Panc1 (cell line): ENCODE data around the gene ABCC12. TPM values are rescaled to one million over a fixed set of nuclear protein-coding genes. Genes with fewer than 3 reads are reported as not detected.

Experiments used
- ATAC-seq: fragments of 200-7000 bp; cut with Tn5 transposase; 2 replicates; pipeline ENCODE4 v1.9.1; 2020; ENCODE audit warnings: mild to moderate bottlenecking, moderate library complexity
- BruUV-seq: library from RNA; stranded (reverse); fragments of 400-500 nt; replicated peaks from 2 replicates; lab custom pipeline; 2021; lab: Mats Ljungman, UMichigan
- CTCF ChIA-PET: fragments of 300-600 bp; sonication (Branson Sonifier 250); formaldehyde crosslinking; loops from one replicate; lab custom pipeline; 2022; ENCODE audit warnings: antibody characterized with exemption; lab: Charles Lee
- POLR2A ChIA-PET: fragments of 300-600 bp; sonication (Branson Sonifier 250); formaldehyde crosslinking; loops from one replicate; lab custom pipeline; 2022; ENCODE audit warnings: antibody characterized with exemption; lab: Charles Lee
- DNase-seq: peaks from one replicate; pipeline ENCODE4 v3.0.0-alpha.2; 2010; ENCODE audit warnings: low read depth, low spot score
- H3K27ac ChIP-seq: 2 replicates; pipeline ENCODE4 v1.5.1; 2011; ENCODE audit warnings: mild to moderate bottlenecking, low read length, inconsistent platforms
- H3K27me3 ChIP-seq: fragments of 200-500 bp; sonication (Bioruptor generic); 2 replicates; pipeline ENCODE4 v1.6.0; 2014; ENCODE audit warnings: low read length, inconsistent platforms; ENCODE audit not compliant: control insufficient read depth, insufficient read depth
- H3K36me3 ChIP-seq: fragments of 200-500 bp; sonication (Bioruptor generic); 2 replicates; pipeline ENCODE4 v1.5.1; 2014; ENCODE audit warnings: inconsistent platforms, mild to moderate bottlenecking, low read length, moderate library complexity; ENCODE audit not compliant: control insufficient read depth, insufficient read depth
- H3K4me1 ChIP-seq: 2 replicates; pipeline ENCODE4 v1.5.1; 2011; ENCODE audit warnings: inconsistent platforms, mild to moderate bottlenecking, low read length, moderate library complexity; ENCODE audit not compliant: control insufficient read depth, insufficient read depth
- H3K4me3 ChIP-seq, 2 experiments: 2 replicates each; pipeline ENCODE4 v1.5.1; 2011 to 2012; ENCODE audit warnings: low read depth in 2 of 2, low read length in 2 of 2, mild to moderate bottlenecking in 2 of 2, inconsistent platforms in 1 of 2, moderate library complexity in 1 of 2
- H3K9me3 ChIP-seq: fragments of 200-500 bp; sonication (Bioruptor generic); 2 replicates; pipeline ENCODE4 v1.5.1; 2014; ENCODE audit warnings: low read depth, mild to moderate bottlenecking, inconsistent platforms, low read length, moderate library complexity; ENCODE audit not compliant: control insufficient read depth, insufficient read depth
- CTCF ChIP-seq: fragments of 450-650 bp; IDR thresholded peaks from 2 replicates; pipeline ENCODE4 v1.5.1; 2017; ENCODE audit warnings: mild to moderate bottlenecking
- POLR2AphosphoS5 ChIP-seq: IDR thresholded peaks from 2 replicates; pipeline ENCODE4 v1.6.1; 2012; ENCODE audit warnings: mild to moderate bottlenecking, low read depth, low read length, moderate library complexity
- REST ChIP-seq, 2 experiments: IDR thresholded peaks; 2 replicates each; pipeline ENCODE4 v1.6.1; 2011 to 2012; ENCODE audit warnings: low read depth in 2 of 2, control low read depth in 1 of 2, low read length in 1 of 2, mild to moderate bottlenecking in 1 of 2, moderate library complexity in 1 of 2; ENCODE audit not compliant: insufficient read depth in 1 of 2
- SIN3A ChIP-seq: IDR thresholded peaks from 2 replicates; pipeline ENCODE4 v1.6.1; 2012; ENCODE audit warnings: low read depth, mild to moderate bottlenecking, low read length, moderate library complexity, borderline replicate concordance; ENCODE audit not compliant: insufficient read depth
- TCF7L2 ChIP-seq: IDR thresholded peaks from 2 replicates; pipeline ENCODE4 v1.6.1; 2011; ENCODE audit warnings: mild to moderate bottlenecking, low read depth, low read length, inconsistent platforms
- in situ Hi-C: cut with HindIII; loops from 2 replicates; pipeline ENCODE4 v1.10.0; 2016; ENCODE audit warnings: low sequenced_read_pairs, low pct_unique_long_range_greater_than_20kb
- intact Hi-C: fragments of 100-400 bp; cut with micrococcal nuclease; formaldehyde crosslinking; loops from one replicate; pipeline ENCODE4 v1.10.0; 2022; ENCODE audit not compliant: unreplicated experiment
- total RNA-seq: library from RNA; stranded (reverse); gene quantifications from one replicate; pipeline ENCODE4 v1.2.1, GENCODE V29; 2021; ENCODE audit not compliant: unreplicated experiment

The ABCC12 gene
- total RNA-seq, 1 experiment from 2014 or later, result not detected

- DNase-seq, result no peak
- H3K4me3 ChIP-seq, result no peak overlapping the region
- H3K36me3 ChIP-seq, result no peaks in the 10 kb centered on the region
- H3K27me3 ChIP-seq, result no peaks in the 10 kb centered on the region
- TF ChIP-seq SIN3A (no peak), REST (IDR thresholded peaks at IDR 0.05; ENCODE audit: insufficient read depth in 1 of 2, low read depth in 2 of 2, low read length in 1 of 2) (no peak), TCF7L2 (no peak), CTCF (no peak), POLR2AphosphoS5 (no peak)
- in situ Hi-C loops, result no loop called here
- H3K4me1 ChIP-seq, result no peaks in the 10 kb centered on the region
- H3K9me3 ChIP-seq, result no peaks in the 10 kb centered on the region
- no TSS peak for BruUV-seq
- ATAC-seq, result no peak
- no peak overlapping the region for H3K27ac ChIP-seq
- CTCF ChIA-PET, result interaction anchor here (0.6 kb wide), 1 partner anchor 58 kb away, joined by 3 read pairs; no protein-coding TSS in a partner anchor
- intact Hi-C loops, result no loop called here
- POLR2A ChIA-PET, result no interaction called here
Measured at GRCh38 chr16:48106446-48106845, 49.3 kb downstream of the ABCC12 start.

Other genes with a start within 250 kb of the ABCC12 start
- gene LONP2, start 88.3 kb upstream of the ABCC12 start, total RNA-seq, result 22.9 TPM
- gene ABCC11, start 91.5 kb upstream of the ABCC12 start, total RNA-seq, result not detected
- 18.8 TPM for gene SIAH1, start 229.4 kb upstream of the ABCC12 start, total RNA-seq